ENCODE measurements around the gene ADCY5.

The ADCY5 gene

DNA sequence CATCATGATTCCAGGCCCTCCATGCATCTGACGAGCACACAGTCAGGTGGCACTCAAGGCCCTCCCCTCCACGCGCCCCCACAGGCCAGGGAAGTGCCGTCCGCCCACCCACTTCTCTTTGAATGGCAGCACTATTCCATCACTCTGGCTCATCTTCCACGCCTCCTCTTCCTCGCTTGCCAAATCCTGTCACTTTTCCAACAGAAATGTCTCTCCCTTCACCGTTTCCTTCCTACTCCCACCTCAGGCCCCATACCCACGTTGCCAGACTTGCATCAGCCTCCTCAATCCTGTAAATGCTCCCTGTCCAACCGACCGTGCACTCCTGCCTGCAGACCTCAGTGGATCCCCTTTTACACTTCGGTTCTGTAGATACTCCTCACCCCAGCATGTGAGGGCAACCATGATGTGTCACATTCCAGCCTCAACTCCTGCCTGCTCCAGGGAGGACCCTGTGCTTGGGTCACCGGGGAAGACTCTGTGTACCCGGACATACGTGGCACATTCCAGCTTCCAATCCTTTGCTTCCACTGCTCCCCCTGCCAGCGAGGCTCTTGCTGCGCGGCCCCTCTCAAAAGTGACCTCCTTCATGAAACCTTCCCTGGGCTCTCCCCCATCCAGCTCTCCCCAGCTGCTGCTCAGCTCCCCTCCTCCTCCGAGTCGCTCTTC lies 29.6 kb downstream of the ADCY5 start:
- no peaks in the 10 kb centered on the region for H3K9me3 ChIP-seq (ENCODE audit: control insufficient read depth, insufficient read depth, low read depth, low read length)
- no peaks in the 10 kb centered on the region for H3K27me3 ChIP-seq (ENCODE audit: control insufficient read depth, insufficient read depth, low read length)
- H3K36me3 ChIP-seq (ENCODE audit: control insufficient read depth, insufficient read depth, low read length) = no peaks in the 10 kb centered on the region
- H3K27ac ChIP-seq (ENCODE audit: low read depth, low read length) = no peak overlapping the region
- peaks cover 6% of the 10 kb centered on the region; the same call in 1 of the 2 replicates for H3K4me1 ChIP-seq (ENCODE audit: control insufficient read depth, insufficient read depth, low read length)
- H3K4me3 ChIP-seq (ENCODE audit: low read depth, low read length) = no peak overlapping the region
- no peak overlapping the region for H3K9ac ChIP-seq (ENCODE audit: low read length)

DNA sequence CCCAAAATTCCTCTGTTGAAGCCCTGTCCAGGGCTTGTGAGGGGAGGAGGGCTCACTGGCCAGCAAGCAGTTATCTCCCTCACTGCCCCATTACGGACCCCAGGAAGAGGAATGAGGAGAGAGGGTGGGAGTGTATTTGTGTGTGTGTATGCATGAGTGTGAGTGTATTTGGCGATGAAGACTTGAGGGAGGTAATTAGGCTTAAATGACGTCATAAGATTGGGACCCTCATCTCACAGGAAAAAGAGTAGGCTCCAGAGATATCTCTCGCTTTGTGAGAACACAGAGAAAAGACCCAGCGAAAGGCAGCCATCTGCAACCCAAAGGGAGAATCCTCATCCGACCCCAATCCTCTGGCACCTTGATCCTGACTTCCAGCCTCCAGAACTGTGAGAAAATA lies 32.2 kb downstream of the ADCY5 start:
- H3K9ac ChIP-seq (ENCODE audit: low read length) = no peak overlapping the region
- H3K27ac ChIP-seq (ENCODE audit: low read depth, low read length) = no peak overlapping the region
- no peaks in the 10 kb centered on the region for H3K27me3 ChIP-seq (ENCODE audit: control insufficient read depth, insufficient read depth, low read length)
- H3K36me3 ChIP-seq (ENCODE audit: control insufficient read depth, insufficient read depth, low read length) = no peaks in the 10 kb centered on the region
- peaks cover 15% of the 10 kb centered on the region; the same call in 1 of the 2 replicates for H3K4me1 ChIP-seq (ENCODE audit: control insufficient read depth, insufficient read depth, low read length)
- H3K4me3 ChIP-seq (ENCODE audit: low read depth, low read length) = no peak overlapping the region
- H3K9me3 ChIP-seq (ENCODE audit: control insufficient read depth, insufficient read depth, low read depth, low read length) = no peaks in the 10 kb centered on the region

DNA sequence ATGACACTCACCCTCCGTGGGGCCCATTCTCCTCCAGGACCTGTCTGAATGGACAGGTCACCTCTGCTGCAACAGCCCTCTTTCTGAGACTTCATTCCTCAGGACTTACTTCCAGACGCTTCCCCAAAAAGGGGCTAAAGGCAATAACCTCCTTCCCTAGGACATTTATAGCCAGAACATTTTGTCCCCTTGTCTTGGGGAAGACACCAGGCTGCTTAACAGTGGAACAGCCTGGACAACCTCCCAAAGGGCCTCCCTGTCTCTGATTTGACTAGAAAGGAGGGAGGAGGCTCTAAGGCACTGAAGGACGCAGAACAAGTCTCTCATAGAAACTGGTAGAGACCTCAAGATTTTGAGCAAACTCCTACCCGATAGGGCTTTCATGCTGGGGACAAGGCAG lies 32.7 kb downstream of the ADCY5 start:
- Histone ChIP-seq H3K9me3 (ENCODE audit: control insufficient read depth, insufficient read depth, low read depth, low read length) (no peaks in the 10 kb centered on the region), H3K27me3 (ENCODE audit: control insufficient read depth, insufficient read depth, low read length) (no peaks in the 10 kb centered on the region), H3K27ac (ENCODE audit: low read depth, low read length) (no peak overlapping the region), H3K36me3 (ENCODE audit: control insufficient read depth, insufficient read depth, low read length) (no peaks in the 10 kb centered on the region), H3K4me3 (ENCODE audit: low read depth, low read length) (no peak overlapping the region), H3K9ac (ENCODE audit: low read length) (no peak overlapping the region), H3K4me1 (ENCODE audit: control insufficient read depth, insufficient read depth, low read length) (peaks cover 16% of the 10 kb centered on the region; the same call in 1 of the 2 replicates)

DNA sequence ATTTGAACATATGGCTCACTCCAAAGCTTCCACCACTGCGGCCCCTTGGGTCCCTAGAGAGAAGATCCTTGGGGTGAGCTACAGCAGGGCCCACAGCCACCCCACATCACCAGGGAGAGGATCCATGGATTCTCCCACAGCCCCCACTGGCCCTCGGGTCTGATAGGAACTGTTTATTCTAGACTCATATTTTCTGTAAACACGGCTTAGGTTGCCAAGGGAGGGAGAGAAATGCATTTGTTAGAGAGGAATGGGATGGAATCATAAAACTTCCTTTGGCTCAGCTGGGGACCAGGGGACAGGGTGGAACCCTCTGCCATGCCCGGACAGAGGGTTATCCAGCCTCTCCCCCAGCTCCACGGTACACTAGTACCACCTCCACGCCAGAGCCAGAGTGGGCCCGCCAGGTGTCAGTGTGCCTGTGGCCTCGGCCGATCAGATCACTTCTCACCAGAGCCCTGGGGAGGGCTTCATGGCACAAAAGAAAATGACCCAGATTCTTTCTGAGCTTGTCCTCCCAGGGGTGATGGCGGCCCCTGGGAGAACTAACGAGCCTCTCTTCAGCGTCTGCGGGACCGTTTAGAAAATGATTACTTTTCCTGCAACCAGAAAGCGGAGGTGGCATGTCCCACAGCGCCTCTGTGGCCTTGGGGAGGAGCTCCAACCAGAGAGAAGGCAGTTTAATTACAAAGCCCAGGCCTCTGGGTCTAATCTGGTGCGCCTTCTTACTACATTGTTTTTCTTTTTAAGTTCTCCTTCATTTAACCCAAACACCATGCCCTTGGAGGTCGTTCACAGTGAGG lies 33.7 kb downstream of the ADCY5 start:
- Histone ChIP-seq H3K27ac (ENCODE audit: low read depth, low read length) (no peak overlapping the region), H3K36me3 (ENCODE audit: control insufficient read depth, insufficient read depth, low read length) (no peaks in the 10 kb centered on the region), H3K27me3 (ENCODE audit: control insufficient read depth, insufficient read depth, low read length) (no peaks in the 10 kb centered on the region), H3K4me3 (ENCODE audit: low read depth, low read length) (no peak overlapping the region), H3K9ac (ENCODE audit: low read length) (no peak overlapping the region), H3K9me3 (ENCODE audit: control insufficient read depth, insufficient read depth, low read depth, low read length) (no peaks in the 10 kb centered on the region), H3K4me1 (ENCODE audit: control insufficient read depth, insufficient read depth, low read length) (peaks cover 19% of the 10 kb centered on the region; the same call in 1 of the 2 replicates)

DNA sequence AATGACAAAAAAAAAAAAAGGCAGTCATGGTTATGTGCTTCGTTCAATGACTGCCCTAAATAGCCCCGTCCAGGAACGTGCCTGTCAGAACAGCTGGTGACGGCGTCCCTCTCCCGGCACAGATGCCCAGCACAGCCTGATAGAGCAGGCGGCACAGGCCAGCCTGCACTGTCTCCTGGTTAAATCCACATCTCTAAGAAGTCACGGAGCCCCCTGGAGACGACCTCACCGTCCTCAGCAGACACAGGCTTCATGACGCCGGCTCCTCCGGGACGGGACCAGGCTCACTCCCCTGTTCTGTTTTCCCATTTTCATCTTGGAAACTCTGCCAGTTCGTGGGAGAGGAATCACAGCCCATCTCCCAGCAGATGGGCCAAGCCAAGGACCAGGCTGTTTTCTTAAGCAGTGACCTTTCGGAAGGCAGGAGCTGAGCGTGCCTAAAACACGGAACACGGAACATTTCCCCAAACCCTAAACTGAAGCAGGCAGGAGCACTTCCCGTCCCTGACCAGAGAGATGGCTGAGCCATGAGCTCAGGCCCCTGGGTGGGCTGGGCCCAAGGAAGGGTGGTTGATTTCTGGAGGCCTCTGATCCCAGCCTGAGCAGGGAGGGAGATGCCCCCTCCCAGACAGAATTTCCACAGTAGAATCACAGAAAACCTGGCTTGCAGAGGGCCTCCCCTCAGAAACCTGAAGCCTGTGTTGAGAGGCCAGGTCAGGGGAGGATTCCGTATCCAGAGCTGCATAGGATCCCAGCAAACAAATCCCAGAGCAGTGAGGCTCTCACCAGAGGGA lies 35.9 kb downstream of the ADCY5 start:
- Histone ChIP-seq H3K9ac (ENCODE audit: low read length) (no peak overlapping the region), H3K4me3 (ENCODE audit: low read depth, low read length) (no peak overlapping the region), H3K27me3 (ENCODE audit: control insufficient read depth, insufficient read depth, low read length) (no peaks in the 10 kb centered on the region), H3K27ac (ENCODE audit: low read depth, low read length) (no peak overlapping the region), H3K36me3 (ENCODE audit: control insufficient read depth, insufficient read depth, low read length) (no peaks in the 10 kb centered on the region), H3K9me3 (ENCODE audit: control insufficient read depth, insufficient read depth, low read depth, low read length) (no peaks in the 10 kb centered on the region), H3K4me1 (ENCODE audit: control insufficient read depth, insufficient read depth, low read length) (peaks cover 17% of the 10 kb centered on the region; the same call in 1 of the 2 replicates)

DNA sequence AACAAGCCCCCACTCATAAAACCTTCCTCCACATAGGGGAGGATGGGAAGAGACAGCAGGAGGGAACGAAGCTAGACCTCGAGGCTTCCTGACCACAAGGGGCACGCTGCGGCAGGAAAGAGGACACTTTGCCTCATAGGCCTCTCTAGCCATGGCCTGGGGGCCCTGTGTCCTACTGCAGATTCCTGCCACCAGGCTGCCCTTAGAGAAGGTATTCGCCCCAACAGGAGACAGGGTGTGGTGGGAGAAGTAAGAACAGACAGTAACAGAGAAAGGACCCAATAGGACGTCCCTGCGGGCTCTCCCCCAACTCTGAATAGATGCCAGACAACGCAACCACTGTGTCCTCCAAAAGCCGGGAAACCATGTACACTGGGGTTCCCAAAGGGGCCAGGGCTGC lies 36.8 kb downstream of the ADCY5 start:
- H3K9ac ChIP-seq (ENCODE audit: low read length) = no peak overlapping the region
- H3K36me3 ChIP-seq (ENCODE audit: control insufficient read depth, insufficient read depth, low read length) = no peaks in the 10 kb centered on the region
- no peak overlapping the region for H3K4me3 ChIP-seq (ENCODE audit: low read depth, low read length)
- H3K27ac ChIP-seq (ENCODE audit: low read depth, low read length) = no peak overlapping the region
- no peaks in the 10 kb centered on the region for H3K9me3 ChIP-seq (ENCODE audit: control insufficient read depth, insufficient read depth, low read depth, low read length)
- H3K4me1 ChIP-seq (ENCODE audit: control insufficient read depth, insufficient read depth, low read length) = peaks cover 17% of the 10 kb centered on the region; the same call in 1 of the 2 replicates
- H3K27me3 ChIP-seq (ENCODE audit: control insufficient read depth, insufficient read depth, low read length) = no peaks in the 10 kb centered on the region

DNA sequence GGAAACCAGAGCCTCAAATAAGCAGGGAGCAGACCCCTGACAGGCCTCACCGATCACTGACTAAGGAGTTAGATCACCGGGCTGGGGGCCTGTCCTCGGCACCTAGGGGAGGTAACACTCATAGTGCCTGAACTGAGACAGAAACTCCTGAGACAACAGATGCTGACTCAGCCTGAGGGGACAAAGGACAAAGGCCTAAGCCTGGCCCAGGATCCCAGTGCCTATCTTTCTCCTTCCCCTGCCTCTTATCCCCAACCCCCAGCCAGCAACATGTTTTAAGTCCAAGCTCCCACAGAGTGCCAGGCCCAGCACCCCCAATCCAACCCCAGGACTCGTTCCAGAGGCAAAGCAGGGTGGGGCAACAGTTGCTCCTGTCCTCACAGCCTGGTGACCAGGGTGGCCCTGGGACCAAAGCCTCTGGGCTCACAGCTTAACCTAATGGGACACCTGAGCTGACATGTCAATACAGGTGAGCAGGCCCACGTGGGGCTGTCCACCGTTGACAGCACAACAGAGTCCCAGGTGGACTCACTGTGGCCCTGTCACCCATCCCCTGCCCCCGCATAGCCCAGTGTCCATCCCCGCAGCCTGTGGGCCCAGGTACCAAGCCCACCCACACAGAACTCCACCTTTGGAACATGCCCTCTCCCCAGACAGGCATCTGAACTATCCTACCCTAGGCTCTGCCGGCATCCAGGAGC lies 37.4 kb downstream of the ADCY5 start:
- Histone ChIP-seq H3K9ac (ENCODE audit: low read length) (no peak overlapping the region), H3K36me3 (ENCODE audit: control insufficient read depth, insufficient read depth, low read length) (no peaks in the 10 kb centered on the region), H3K9me3 (ENCODE audit: control insufficient read depth, insufficient read depth, low read depth, low read length) (no peaks in the 10 kb centered on the region), H3K4me3 (ENCODE audit: low read depth, low read length) (no peak overlapping the region), H3K27me3 (ENCODE audit: control insufficient read depth, insufficient read depth, low read length) (no peaks in the 10 kb centered on the region), H3K27ac (ENCODE audit: low read depth, low read length) (no peak overlapping the region), H3K4me1 (ENCODE audit: control insufficient read depth, insufficient read depth, low read length) (peaks cover 17% of the 10 kb centered on the region; the same call in 1 of the 2 replicates)

DNA sequence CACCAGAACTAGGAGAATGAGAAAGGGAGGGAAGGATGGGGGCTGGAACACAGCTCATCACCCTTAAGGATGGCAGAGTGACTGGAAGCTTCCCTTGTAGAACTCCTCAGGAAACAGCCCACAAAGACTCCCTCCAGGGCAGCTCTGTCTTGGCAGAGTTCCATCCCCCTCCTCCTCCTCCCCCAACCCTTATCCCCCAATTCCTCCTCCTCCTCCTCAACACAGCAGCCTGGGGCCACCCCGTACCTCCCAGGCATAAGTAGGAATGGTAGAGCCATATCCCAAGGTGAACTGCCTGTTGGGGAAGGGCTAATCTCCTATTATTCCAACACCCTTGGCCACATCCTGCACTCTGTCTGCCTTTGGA lies 38.8 kb downstream of the ADCY5 start:
- H3K4me1 ChIP-seq (ENCODE audit: control insufficient read depth, insufficient read depth, low read length) = peaks cover 23% of the 10 kb centered on the region
- no peaks in the 10 kb centered on the region for H3K9me3 ChIP-seq (ENCODE audit: control insufficient read depth, insufficient read depth, low read depth, low read length)
- H3K27ac ChIP-seq (ENCODE audit: low read depth, low read length) = no peak overlapping the region
- H3K27me3 ChIP-seq (ENCODE audit: control insufficient read depth, insufficient read depth, low read length) = no peaks in the 10 kb centered on the region
- no peaks in the 10 kb centered on the region for H3K36me3 ChIP-seq (ENCODE audit: control insufficient read depth, insufficient read depth, low read length)
- H3K4me3 ChIP-seq (ENCODE audit: low read depth, low read length) = no peak overlapping the region
- H3K9ac ChIP-seq (ENCODE audit: low read length) = no peak overlapping the region

DNA sequence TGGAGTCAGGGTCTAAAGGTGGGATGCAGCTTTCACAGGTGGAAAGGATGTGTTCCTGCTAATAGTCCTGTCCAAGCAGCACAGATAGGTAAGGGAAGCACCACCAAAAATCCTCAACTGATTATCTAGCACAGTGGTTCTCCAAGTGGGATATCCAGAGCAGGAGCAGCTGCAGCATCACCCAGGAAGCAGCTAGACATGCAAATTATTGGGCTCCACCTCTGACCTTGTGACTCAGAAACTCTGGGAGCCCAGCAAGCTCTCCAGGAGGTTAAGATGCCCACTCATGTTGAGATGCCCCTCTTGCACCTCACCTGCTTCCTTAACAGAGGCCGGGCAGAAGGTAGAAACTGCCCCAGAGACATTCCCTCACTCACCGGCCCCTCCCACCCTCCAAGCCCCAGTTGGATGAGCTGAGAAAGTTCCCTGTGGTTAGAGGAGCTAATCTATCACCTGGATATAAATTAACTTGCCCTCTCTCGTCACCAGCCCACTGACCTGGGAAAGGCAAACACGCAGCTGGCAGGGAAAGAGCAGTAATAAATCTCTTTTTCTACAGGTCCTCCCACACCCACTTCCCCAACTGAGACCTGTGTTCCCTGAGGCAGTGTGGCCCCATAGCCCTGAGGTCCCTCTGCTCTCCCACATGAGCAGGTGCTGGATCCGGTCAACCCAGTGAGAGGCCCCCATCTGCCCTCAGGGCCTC lies 39.3 kb downstream of the ADCY5 start:
- Histone ChIP-seq H3K4me1 (ENCODE audit: control insufficient read depth, insufficient read depth, low read length) (peaks cover 23% of the 10 kb centered on the region), H3K27ac (ENCODE audit: low read depth, low read length) (no peak overlapping the region), H3K4me3 (ENCODE audit: low read depth, low read length) (no peak overlapping the region), H3K27me3 (ENCODE audit: control insufficient read depth, insufficient read depth, low read length) (peaks cover under 1% of the 10 kb centered on the region; the same call in 1 of the 2 replicates), H3K36me3 (ENCODE audit: control insufficient read depth, insufficient read depth, low read length) (no peaks in the 10 kb centered on the region), H3K9ac (ENCODE audit: low read length) (no peak overlapping the region), H3K9me3 (ENCODE audit: control insufficient read depth, insufficient read depth, low read depth, low read length) (no peaks in the 10 kb centered on the region)

DNA sequence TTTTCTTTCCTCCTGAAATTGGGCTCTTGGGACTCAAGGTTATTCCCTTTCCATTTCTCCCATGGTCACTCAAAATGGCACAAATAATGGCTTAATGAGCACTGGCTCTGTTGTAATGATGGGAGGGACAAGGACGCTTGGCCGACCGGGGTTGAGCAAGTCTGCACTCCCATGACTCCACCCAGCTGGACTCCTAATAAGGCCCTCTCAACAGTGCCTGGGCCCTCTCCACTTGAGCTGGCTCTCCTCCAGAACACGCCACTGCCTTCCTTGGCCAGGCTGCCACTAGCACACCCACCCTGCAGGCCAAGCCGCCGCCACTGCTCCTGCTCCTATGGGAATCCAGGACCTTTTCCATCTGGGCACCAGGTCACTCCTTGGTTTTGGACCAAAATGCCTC lies 42.3 kb downstream of the ADCY5 start:
- Histone ChIP-seq H3K4me3 (ENCODE audit: low read depth, low read length) (no peak overlapping the region), H3K4me1 (ENCODE audit: control insufficient read depth, insufficient read depth, low read length) (peaks cover 14% of the 10 kb centered on the region), H3K27ac (ENCODE audit: low read depth, low read length) (no peak overlapping the region), H3K9me3 (ENCODE audit: control insufficient read depth, insufficient read depth, low read depth, low read length) (no peaks in the 10 kb centered on the region), H3K27me3 (ENCODE audit: control insufficient read depth, insufficient read depth, low read length) (peaks cover 13% of the 10 kb centered on the region; the same call in 1 of the 2 replicates), H3K9ac (ENCODE audit: low read length) (no peak overlapping the region), H3K36me3 (ENCODE audit: control insufficient read depth, insufficient read depth, low read length) (no peaks in the 10 kb centered on the region)
